CD14-positive monocyte (primary cell): Measurements from ENCODE around the gene ARSI. TPM values are rescaled to one million over a fixed set of nuclear protein-coding genes. Genes with fewer than 3 reads are reported as not detected.

Experiments
- DNase-seq, 3 donors: peaks; one replicate each; pipeline ENCODE4 v3.0.0-alpha.2; 2011 to 2022
- H2AFZ ChIP-seq: 2 replicates; pipeline ENCODE4 v1.6.0; 2012; ENCODE audit warnings: mild to moderate bottlenecking, low read depth, low read length, inconsistent platforms; ENCODE audit not compliant: insufficient read depth, poor library complexity, severe bottlenecking
- H3K27ac ChIP-seq, 2 donors: 1 replicate in 1 of 2; 2 replicates in 1 of 2; pipeline ENCODE4 v1.5.1; 2012 to 2013; ENCODE audit warnings: low read length in 2 of 2, control low read depth in 1 of 2, inconsistent platforms in 1 of 2, low read depth in 1 of 2, mild to moderate bottlenecking in 1 of 2
- H3K27me3 ChIP-seq, 2 donors: one replicate each; pipeline versions ENCODE4 v1.6.0 to v1.6.1; 2011 to 2013; ENCODE audit warnings: low read length in 2 of 2; ENCODE audit not compliant: control insufficient read depth in 2 of 2, insufficient read depth in 2 of 2
- H3K36me3 ChIP-seq, 2 donors: replicated peaks in 1 of 2; 1 replicate in 1 of 2; 2 replicates in 1 of 2; pipeline versions ENCODE4 v1.5.1 to v1.6.1; 2012 to 2013; ENCODE audit warnings: low read length in 2 of 2, control low read depth in 1 of 2, inconsistent platforms in 1 of 2, mild to moderate bottlenecking in 1 of 2; ENCODE audit not compliant: insufficient read depth in 2 of 2, control insufficient read depth in 1 of 2
- H3K4me1 ChIP-seq, 2 donors: 1 replicate in 1 of 2; 2 replicates in 1 of 2; pipeline versions ENCODE4 v1.5.1 to v1.6.1; 2012 to 2013; ENCODE audit warnings: low read length in 2 of 2, control low read depth in 1 of 2, inconsistent platforms in 1 of 2, mild to moderate bottlenecking in 1 of 2, moderate library complexity in 1 of 2; ENCODE audit not compliant: insufficient read depth in 2 of 2, control insufficient read depth in 1 of 2
- H3K4me2 ChIP-seq: replicated peaks from 2 replicates; pipeline ENCODE3; 2012; ENCODE audit warnings: low read length, moderate library complexity, mild to moderate bottlenecking; ENCODE audit not compliant: poor library complexity, severe bottlenecking; ENCODE audit errors: extremely low read depth
- H3K4me3 ChIP-seq, 3 experiments: fragments of 200-600 bp in 1 of 3; sonication (generic) in 1 of 3; replicated peaks in 1 of 3; 1 replicate in 2 of 3; 2 replicates in 1 of 3; pipeline ENCODE4 v1.5.1; 2011 to 2013; ENCODE audit warnings: low read length in 3 of 3, mild to moderate bottlenecking in 3 of 3, control low read depth in 2 of 3, low read depth in 2 of 3, inconsistent platforms in 1 of 3, moderate library complexity in 1 of 3
- H3K79me2 ChIP-seq: 2 replicates; pipeline ENCODE4 v1.6.0; 2012; ENCODE audit warnings: mild to moderate bottlenecking, control low read depth, inconsistent platforms, low read length, moderate library complexity; ENCODE audit not compliant: insufficient read depth
- H3K9ac ChIP-seq: 2 replicates; pipeline ENCODE4 v1.6.0; 2017; ENCODE audit warnings: low read length, mild to moderate bottlenecking; ENCODE audit not compliant: insufficient read depth, poor library complexity, severe bottlenecking
- H3K9me3 ChIP-seq, 2 donors: replicated peaks in 1 of 2; 1 replicate in 1 of 2; 2 replicates in 1 of 2; pipeline versions ENCODE4 v1.5.1 to v1.6.1; 2012 to 2013; ENCODE audit warnings: low read length in 2 of 2, control low read depth in 1 of 2; ENCODE audit not compliant: control insufficient read depth in 1 of 2, insufficient read depth in 1 of 2
- H4K20me1 ChIP-seq: 2 replicates; pipeline ENCODE4 v1.6.0; 2012; ENCODE audit warnings: mild to moderate bottlenecking, low read length, control low read depth, moderate library complexity; ENCODE audit not compliant: insufficient read depth
- H3K27ac Mint-ChIP-seq, 7 donors: one replicate each; pipeline ENCODE4 v1.8.0; 2020; ENCODE audit warnings: mild to moderate bottlenecking in 7 of 7, mixed read lengths in 7 of 7, moderate library complexity in 6 of 7, inconsistent platforms in 2 of 7
- H3K27me3 Mint-ChIP-seq, 3 donors: one replicate each; pipeline ENCODE4 v1.8.0; 2021 to 2022; ENCODE audit warnings: low read depth in 3 of 3, mild to moderate bottlenecking in 3 of 3, mixed read lengths in 3 of 3, moderate library complexity in 3 of 3, inconsistent platforms in 1 of 3
- H3K36me3 Mint-ChIP-seq, 2 donors: one replicate each; pipeline ENCODE4 v1.8.0; 2020; ENCODE audit warnings: mixed read lengths in 2 of 2, inconsistent platforms in 1 of 2, mild to moderate bottlenecking in 1 of 2
- H3K4me1 Mint-ChIP-seq: one replicate; pipeline ENCODE4 v1.8.0; 2020; ENCODE audit warnings: mild to moderate bottlenecking, mixed read lengths
- H3K4me3 Mint-ChIP-seq, 2 donors: one replicate each; pipeline ENCODE4 v1.8.0; 2020; ENCODE audit warnings: mild to moderate bottlenecking in 2 of 2, mixed read lengths in 2 of 2, moderate library complexity in 1 of 2
- H3K9me3 Mint-ChIP-seq, 7 donors: one replicate each; pipeline ENCODE4 v1.8.0; 2020 to 2022; ENCODE audit warnings: mixed read lengths in 7 of 7, mild to moderate bottlenecking in 6 of 7, moderate library complexity in 6 of 7, inconsistent platforms in 2 of 7
- WGBS: methylation state at CpG from one replicate; pipeline ENCODE4 v1.1.5; 2013; ENCODE audit warnings: missing lambda C conversion rate; ENCODE audit not compliant: insufficient coverage; 5-methylcytosine and 5-hydroxymethylcytosine counted together
- intact Hi-C, 2 donors: fragments of 100-400 bp; cut with micrococcal nuclease; formaldehyde crosslinking; loops; one replicate each; pipeline versions ENCODE4 v1.15.0 to v1.15.1; 2023
- polyA plus RNA-seq, 3 donors: library from polyadenylated mRNA; depleted of rRNA in 1 of 3; unstranded in 2 of 3; stranded (reverse) in 1 of 3; fragments of 300-500 nt in 2 of 3; fragments of >200 nt in 1 of 3; fragmentation: Illumina TruSeq in 2 of 3; gene quantifications; 1 replicate in 2 of 3; 2 replicates in 1 of 3; pipeline ENCODE4 v1.2.3, GENCODE V29; 2012 to 2021
- TF ChIP-seq, protein P1 (sequence below): fragments of 200-600 bp; IDR thresholded peaks from one replicate; pipeline ENCODE4 v1.8.0; 2022; ENCODE audit warnings: antibody characterized with exemption, mild to moderate bottlenecking

The ARSI gene
- polyA plus RNA-seq, 3 donors: not detected

GRCh38 chr5:150303660-150304386 is 1.1 kb upstream of the ARSI start:
- H3K36me3 Mint-ChIP-seq: no peaks in the 10 kb centered on the region
- no peak overlapping the region for H3K27ac ChIP-seq
- peaks cover 0 to 9% (median 2%) of the 10 kb centered on the region in 7 donors for H3K9me3 Mint-ChIP-seq
- H3K9ac ChIP-seq: no peak overlapping the region
- DNase-seq: no peak
- H3K4me1 Mint-ChIP-seq: peaks cover 2% of the 10 kb centered on the region
- no peak overlapping the region for H3K4me3 ChIP-seq
- no peaks in the 10 kb centered on the region for H4K20me1 ChIP-seq
- WGBS: 78% methylated on average over 5 of the region's 7 CpGs
- H2AFZ ChIP-seq: no peak overlapping the region
- H3K27me3 Mint-ChIP-seq: peaks cover 33 to 52% (median 42%) of the 10 kb centered on the region in 3 donors
- intact Hi-C loops: no loop called here
- peaks cover 31 to 46% of the 10 kb centered on the region in 2 donors for H3K27me3 ChIP-seq
- peak overlapping the region in 1 of 2 donors; percentile 76 for H3K4me3 Mint-ChIP-seq
- H3K4me1 ChIP-seq: no peaks in the 10 kb centered on the region
- H3K4me2 ChIP-seq: no peak overlapping the region
- H3K36me3 ChIP-seq: no peaks in the 10 kb centered on the region
- no peak overlapping the region for H3K27ac Mint-ChIP-seq
- TF ChIP-seq, protein P1, sequence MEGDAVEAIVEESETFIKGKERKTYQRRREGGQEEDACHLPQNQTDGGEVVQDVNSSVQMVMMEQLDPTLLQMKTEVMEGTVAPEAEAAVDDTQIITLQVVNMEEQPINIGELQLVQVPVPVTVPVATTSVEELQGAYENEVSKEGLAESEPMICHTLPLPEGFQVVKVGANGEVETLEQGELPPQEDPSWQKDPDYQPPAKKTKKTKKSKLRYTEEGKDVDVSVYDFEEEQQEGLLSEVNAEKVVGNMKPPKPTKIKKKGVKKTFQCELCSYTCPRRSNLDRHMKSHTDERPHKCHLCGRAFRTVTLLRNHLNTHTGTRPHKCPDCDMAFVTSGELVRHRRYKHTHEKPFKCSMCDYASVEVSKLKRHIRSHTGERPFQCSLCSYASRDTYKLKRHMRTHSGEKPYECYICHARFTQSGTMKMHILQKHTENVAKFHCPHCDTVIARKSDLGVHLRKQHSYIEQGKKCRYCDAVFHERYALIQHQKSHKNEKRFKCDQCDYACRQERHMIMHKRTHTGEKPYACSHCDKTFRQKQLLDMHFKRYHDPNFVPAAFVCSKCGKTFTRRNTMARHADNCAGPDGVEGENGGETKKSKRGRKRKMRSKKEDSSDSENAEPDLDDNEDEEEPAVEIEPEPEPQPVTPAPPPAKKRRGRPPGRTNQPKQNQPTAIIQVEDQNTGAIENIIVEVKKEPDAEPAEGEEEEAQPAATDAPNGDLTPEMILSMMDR: no peak
- peaks cover 0 to 6% of the 10 kb centered on the region in 2 donors for H3K9me3 ChIP-seq
- H3K79me2 ChIP-seq: no peaks in the 10 kb centered on the region

- Histone ChIP-seq H3K36me3 (no peaks in the 10 kb centered on the region), H3K4me1 (no peaks in the 10 kb centered on the region), H3K27ac (no peak overlapping the region), H2AFZ (no peak overlapping the region), H3K4me2 (no peak overlapping the region), H3K9me3 (peaks cover 0 to 6% of the 10 kb centered on the region in 2 donors), H3K9ac (no peak overlapping the region), H4K20me1 (no peaks in the 10 kb centered on the region), H3K27me3 (peaks cover 31 to 46% of the 10 kb centered on the region in 2 donors), H3K4me3 (no peak overlapping the region), H3K79me2 (no peaks in the 10 kb centered on the region)
- H3K9me3 Mint-ChIP-seq: peaks cover 0 to 9% (median 2%) of the 10 kb centered on the region in 7 donors
- no peak for DNase-seq
- intact Hi-C loops: no loop called here
- TF ChIP-seq, protein P1: no peak
- peaks cover 33 to 51% (median 42%) of the 10 kb centered on the region in 3 donors for H3K27me3 Mint-ChIP-seq
- no peaks in the 10 kb centered on the region for H3K36me3 Mint-ChIP-seq
- H3K4me1 Mint-ChIP-seq: peaks cover 2% of the 10 kb centered on the region
- peak overlapping the region in 1 of 2 donors; percentile 76 for H3K4me3 Mint-ChIP-seq
- H3K27ac Mint-ChIP-seq: no peak overlapping the region
- 27% methylated on average over 14 of the region's 16 CpGs for WGBS
Observed at GRCh38 chr5:150303070-150303615, 438 bp upstream of the ARSI start.
